Measurements from ENCODE around the gene NTRK2.

Gene NTRK2

GRCh38 chr9:84862810-84863287 lies 193.3 kb downstream of the NTRK2 start:
- no peak for TF ChIP-seq JUND (IDR thresholded peaks at IDR 0.05; ENCODE audit: low read depth)
- DNase-seq (ENCODE audit: low read depth in 1 of 2, low spot score in 1 of 2): no peak
- in situ Hi-C loops (cut with HindIII; ENCODE audit: low pct_unique_long_range_greater_than_20kb, low sequenced_read_pairs): no loop called here

DNA sequence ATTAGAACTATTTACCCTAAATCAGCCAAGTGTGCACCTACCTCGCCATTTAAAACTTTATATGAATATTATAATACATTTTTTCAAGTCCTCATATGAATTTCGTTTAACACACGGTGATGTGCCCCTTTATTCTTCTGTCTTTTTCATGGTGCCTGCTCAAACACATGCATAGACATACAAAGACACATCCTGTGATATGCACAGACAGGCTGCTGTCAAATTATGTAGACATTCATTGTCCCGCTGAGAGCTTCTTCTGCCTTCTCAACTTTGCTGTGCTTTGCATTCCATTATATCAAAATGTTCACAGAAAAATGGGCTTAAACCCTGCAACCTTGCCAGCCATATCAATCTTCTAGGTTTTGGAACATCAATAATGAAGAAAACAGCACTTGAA lies 193.8 kb downstream of the NTRK2 start:
- in situ Hi-C loops (cut with HindIII; ENCODE audit: low pct_unique_long_range_greater_than_20kb, low sequenced_read_pairs): no loop called here
- DNase-seq (ENCODE audit: low read depth in 1 of 2, low spot score in 1 of 2): no peak
- TF ChIP-seq JUND (IDR thresholded peaks at IDR 0.05; ENCODE audit: low read depth): no peak

DNA sequence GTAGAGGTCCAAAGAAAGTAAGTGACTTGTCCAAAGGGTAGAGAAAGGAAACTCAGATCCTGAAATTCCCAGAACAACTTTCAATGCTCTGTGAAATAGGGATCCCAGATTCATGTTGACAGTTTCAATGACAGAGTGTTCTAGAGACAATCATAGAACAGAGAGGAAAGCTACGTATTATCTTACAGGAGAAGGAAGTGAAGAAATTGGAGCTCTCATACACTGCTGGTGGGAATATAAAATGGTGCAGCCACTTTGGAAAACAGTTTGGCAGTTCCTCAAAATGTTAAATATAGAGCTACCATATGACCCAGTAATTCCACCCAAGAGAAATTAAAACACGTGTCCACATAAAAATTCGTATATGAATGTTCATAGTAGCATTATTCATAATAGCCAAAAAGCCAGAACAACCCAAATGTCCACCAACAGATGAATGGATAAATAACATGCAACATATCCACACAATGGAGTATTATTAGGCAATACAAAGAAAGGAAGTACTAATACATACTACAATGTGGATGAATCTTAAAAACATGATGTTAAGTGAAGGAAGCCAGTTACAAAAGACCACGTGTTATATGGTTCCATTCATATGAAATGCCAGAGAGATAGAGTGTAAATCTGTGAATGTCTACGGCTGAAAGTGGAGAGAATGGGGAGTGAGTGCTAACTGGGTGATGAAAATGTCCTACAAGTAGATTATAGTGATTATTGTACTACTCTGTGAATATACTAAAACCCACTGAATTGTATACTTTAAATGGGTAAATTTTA lies 197.1 kb downstream of the NTRK2 start:
- in situ Hi-C loops (cut with HindIII; ENCODE audit: low pct_unique_long_range_greater_than_20kb, low sequenced_read_pairs): no loop called here
- TF ChIP-seq JUND (IDR thresholded peaks at IDR 0.05; ENCODE audit: low read depth): no peak
- DNase-seq (ENCODE audit: low read depth in 1 of 2, low spot score in 1 of 2): no peak

GRCh38 chr9:84867186-84867585 lies 197.7 kb downstream of the NTRK2 start:
- DNase-seq (ENCODE audit: low read depth in 1 of 2, low spot score in 1 of 2): no peak
- in situ Hi-C loops (cut with HindIII; ENCODE audit: low pct_unique_long_range_greater_than_20kb, low sequenced_read_pairs): no loop called here
- TF ChIP-seq JUND (IDR thresholded peaks at IDR 0.05; ENCODE audit: low read depth): no peak

GRCh38 chr9:84869091-84869490 lies 199.6 kb downstream of the NTRK2 start:
- DNase-seq (ENCODE audit: low read depth in 1 of 2, low spot score in 1 of 2): no peak
- no peak for TF ChIP-seq JUND (IDR thresholded peaks at IDR 0.05; ENCODE audit: low read depth)
- in situ Hi-C loops (cut with HindIII; ENCODE audit: low pct_unique_long_range_greater_than_20kb, low sequenced_read_pairs): no loop called here

DNA sequence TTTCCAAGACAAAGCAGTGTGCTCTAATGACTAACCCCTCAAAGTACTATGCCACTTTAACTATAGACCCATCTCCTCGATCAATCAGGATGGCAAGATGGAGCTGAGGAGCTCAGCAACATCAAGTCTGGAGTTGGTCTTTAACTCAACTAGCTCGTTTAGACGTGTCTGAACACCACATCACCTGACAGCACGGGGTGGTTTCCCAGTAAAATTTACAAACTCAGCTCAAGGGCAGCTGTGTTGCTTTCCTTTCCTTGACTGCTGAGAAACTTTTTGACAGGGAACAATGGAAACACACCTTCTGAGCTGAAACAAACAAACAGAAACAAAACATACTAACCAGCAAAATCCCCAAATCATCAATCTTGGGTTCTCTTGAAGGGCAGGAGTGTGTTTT lies 202.5 kb downstream of the NTRK2 start:
- TF ChIP-seq JUND (IDR thresholded peaks at IDR 0.05; ENCODE audit: low read depth): no peak
- no peak for DNase-seq (ENCODE audit: low read depth in 1 of 2, low spot score in 1 of 2)
- in situ Hi-C loops (cut with HindIII; ENCODE audit: low pct_unique_long_range_greater_than_20kb, low sequenced_read_pairs): no loop called here

GRCh38 chr9:84874022-84874421 lies 204.5 kb downstream of the NTRK2 start:
- TF ChIP-seq JUND (IDR thresholded peaks at IDR 0.05; ENCODE audit: low read depth): no peak
- no peak for DNase-seq (ENCODE audit: low read depth in 1 of 2, low spot score in 1 of 2)
- in situ Hi-C loops (cut with HindIII; ENCODE audit: low pct_unique_long_range_greater_than_20kb, low sequenced_read_pairs): no loop called here

DNA sequence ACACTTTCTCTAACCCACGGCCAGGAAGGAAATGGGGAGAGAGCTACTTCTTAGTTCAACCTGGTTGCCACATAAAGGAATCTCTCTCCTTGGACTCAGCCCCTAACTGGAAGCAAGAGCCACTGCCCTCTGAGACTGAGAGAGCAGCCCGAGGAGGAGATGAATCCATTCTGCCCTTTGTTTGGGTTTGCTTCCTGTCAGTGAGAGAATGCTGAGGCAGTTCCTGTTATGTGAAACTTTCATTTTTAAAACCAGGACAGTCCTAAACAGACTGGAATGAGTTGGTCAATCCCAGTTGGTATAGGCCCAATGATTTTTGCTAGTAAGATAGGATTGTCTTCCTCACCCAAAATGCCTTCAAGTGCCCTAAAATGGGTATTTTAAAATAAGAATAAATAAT lies 205.1 kb downstream of the NTRK2 start:
- DNase-seq (ENCODE audit: low read depth in 1 of 2, low spot score in 1 of 2): no peak
- in situ Hi-C loops (cut with HindIII; ENCODE audit: low pct_unique_long_range_greater_than_20kb, low sequenced_read_pairs): no loop called here
- TF ChIP-seq JUND (IDR thresholded peaks at IDR 0.05; ENCODE audit: low read depth): no peak

DNA sequence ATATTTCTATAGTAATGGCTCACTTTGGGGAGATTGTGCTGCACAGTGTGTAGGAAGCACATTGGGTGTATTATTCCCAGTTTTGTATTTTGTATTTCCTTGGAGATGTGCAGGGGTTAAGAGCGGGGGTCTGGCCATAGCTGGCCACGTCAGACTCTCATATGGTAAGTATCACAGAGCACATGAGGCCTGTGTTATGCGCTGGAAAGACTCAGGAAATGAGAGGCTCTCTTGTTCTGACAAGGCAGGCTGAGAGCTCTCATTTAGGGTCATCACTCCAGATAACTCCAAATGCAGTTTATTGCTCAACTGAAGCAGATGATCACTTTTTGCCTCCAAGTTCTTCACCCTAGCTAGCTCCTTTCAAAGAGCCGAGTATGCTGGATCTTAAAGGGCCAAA lies 205.7 kb downstream of the NTRK2 start:
- in situ Hi-C loops (cut with HindIII; ENCODE audit: low pct_unique_long_range_greater_than_20kb, low sequenced_read_pairs): no loop called here
- no peak for DNase-seq (ENCODE audit: low read depth in 1 of 2, low spot score in 1 of 2)
- no peak for TF ChIP-seq JUND (IDR thresholded peaks at IDR 0.05; ENCODE audit: low read depth)

- DNase-seq (ENCODE audit: low read depth in 1 of 2, low spot score in 1 of 2): no peak
- no peak for TF ChIP-seq JUND (IDR thresholded peaks at IDR 0.05; ENCODE audit: low read depth)
- in situ Hi-C loops (cut with HindIII; ENCODE audit: low pct_unique_long_range_greater_than_20kb, low sequenced_read_pairs): no loop called here
Measured at GRCh38 chr9:84879631-84880030, 210.1 kb downstream of the NTRK2 start.

DNA sequence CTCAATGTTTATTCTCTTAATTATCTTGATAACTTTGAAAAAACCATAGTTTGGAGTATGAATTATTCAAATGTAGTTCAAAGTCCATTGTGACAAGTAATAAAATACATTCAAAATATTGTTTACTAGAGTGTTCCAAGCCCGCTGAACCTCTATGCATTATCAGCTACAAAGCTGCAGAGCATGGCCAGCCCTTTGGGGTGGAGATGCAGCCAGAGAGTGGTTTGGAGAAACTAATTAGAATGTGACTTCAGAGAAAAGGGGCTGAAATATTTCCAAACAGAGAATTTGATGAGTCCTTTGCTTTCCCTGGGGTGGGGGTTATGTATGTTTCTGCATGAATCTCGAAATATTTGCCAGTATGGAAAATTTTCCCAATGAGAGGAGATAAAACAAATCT lies 211.3 kb downstream of the NTRK2 start:
- DNase-seq (ENCODE audit: low read depth in 1 of 2, low spot score in 1 of 2): no peak
- no peak for TF ChIP-seq JUND (IDR thresholded peaks at IDR 0.05; ENCODE audit: low read depth)
- in situ Hi-C loops (cut with HindIII; ENCODE audit: low pct_unique_long_range_greater_than_20kb, low sequenced_read_pairs): no loop called here

- no peak for DNase-seq (ENCODE audit: low read depth in 1 of 2, low spot score in 1 of 2)
- TF ChIP-seq JUND (IDR thresholded peaks at IDR 0.05; ENCODE audit: low read depth): no peak
- in situ Hi-C loops (cut with HindIII; ENCODE audit: low pct_unique_long_range_greater_than_20kb, low sequenced_read_pairs): no loop called here
Measured at GRCh38 chr9:84886866-84887265, 217.3 kb downstream of the NTRK2 start.

GRCh38 chr9:84891924-84892323 lies 222.4 kb downstream of the NTRK2 start:
- DNase-seq (ENCODE audit: low read depth in 1 of 2, low spot score in 1 of 2): no peak
- TF ChIP-seq JUND (IDR thresholded peaks at IDR 0.05; ENCODE audit: low read depth): no peak
- in situ Hi-C loops (cut with HindIII; ENCODE audit: low pct_unique_long_range_greater_than_20kb, low sequenced_read_pairs): no loop called here

All from T47D (cell line).